ENCODE data around the gene SLC12A3.

SLC12A3 gene

DNA sequence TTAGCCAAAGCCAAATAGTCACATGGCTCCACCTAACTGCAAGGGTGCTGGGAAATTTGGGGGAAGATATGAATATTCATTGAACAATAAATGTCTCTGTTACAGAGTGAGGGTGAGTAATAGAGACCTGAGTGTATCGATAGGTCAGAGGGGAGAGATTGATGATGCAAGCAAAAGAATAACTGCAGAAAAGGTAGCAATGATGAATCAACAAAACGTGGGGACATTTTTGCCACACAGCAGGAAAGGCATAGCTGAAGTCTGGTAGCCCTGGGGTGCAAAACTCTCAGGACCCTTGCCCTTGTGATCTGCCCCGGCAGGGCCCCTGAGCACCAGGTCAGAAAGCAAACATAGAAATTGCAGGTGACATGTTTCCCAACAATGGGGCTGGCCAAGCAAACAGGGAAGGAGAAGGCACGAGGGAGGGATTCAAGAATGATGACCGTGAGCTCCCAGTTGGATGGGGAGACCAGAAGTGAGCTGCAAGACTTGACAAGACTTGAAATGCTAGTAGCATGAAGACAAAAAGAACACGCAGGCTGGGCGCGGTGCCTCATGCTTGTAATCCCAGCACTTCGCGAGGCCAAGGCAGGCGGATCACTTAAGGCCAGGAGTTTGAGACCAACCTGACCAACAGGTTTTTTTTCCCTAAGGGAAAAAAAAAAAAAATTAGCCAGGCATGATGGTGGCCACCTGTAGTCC lies 54.2 kb downstream of the SLC12A3 start:
- TF ChIP-seq, protein P1, sequence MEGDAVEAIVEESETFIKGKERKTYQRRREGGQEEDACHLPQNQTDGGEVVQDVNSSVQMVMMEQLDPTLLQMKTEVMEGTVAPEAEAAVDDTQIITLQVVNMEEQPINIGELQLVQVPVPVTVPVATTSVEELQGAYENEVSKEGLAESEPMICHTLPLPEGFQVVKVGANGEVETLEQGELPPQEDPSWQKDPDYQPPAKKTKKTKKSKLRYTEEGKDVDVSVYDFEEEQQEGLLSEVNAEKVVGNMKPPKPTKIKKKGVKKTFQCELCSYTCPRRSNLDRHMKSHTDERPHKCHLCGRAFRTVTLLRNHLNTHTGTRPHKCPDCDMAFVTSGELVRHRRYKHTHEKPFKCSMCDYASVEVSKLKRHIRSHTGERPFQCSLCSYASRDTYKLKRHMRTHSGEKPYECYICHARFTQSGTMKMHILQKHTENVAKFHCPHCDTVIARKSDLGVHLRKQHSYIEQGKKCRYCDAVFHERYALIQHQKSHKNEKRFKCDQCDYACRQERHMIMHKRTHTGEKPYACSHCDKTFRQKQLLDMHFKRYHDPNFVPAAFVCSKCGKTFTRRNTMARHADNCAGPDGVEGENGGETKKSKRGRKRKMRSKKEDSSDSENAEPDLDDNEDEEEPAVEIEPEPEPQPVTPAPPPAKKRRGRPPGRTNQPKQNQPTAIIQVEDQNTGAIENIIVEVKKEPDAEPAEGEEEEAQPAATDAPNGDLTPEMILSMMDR (IDR thresholded peaks at IDR 0.05) = no peak
- H3K9ac ChIP-seq = no peak overlapping the region
- H3K4me2 ChIP-seq (ENCODE audit: low read length) = no peak overlapping the region
- H3K9me3 ChIP-seq (ENCODE audit: control insufficient read depth, low read length) = no peaks in the 10 kb centered on the region
- no peaks in the 10 kb centered on the region for H3K36me3 ChIP-seq (ENCODE audit: control insufficient read depth, insufficient read depth, low read length)
- H3K4me3 ChIP-seq (ENCODE audit: low read depth, low read length) = no peak overlapping the region
- no peak overlapping the region for H3K27ac ChIP-seq
- H3K27me3 ChIP-seq (ENCODE audit: control insufficient read depth, insufficient read depth, low read length) = no peaks in the 10 kb centered on the region
- peaks cover 8% of the 10 kb centered on the region for H3K4me1 ChIP-seq
- no peak overlapping the region for H2AFZ ChIP-seq
- H3K79me2 ChIP-seq = peaks cover 2% of the 10 kb centered on the region

DNA sequence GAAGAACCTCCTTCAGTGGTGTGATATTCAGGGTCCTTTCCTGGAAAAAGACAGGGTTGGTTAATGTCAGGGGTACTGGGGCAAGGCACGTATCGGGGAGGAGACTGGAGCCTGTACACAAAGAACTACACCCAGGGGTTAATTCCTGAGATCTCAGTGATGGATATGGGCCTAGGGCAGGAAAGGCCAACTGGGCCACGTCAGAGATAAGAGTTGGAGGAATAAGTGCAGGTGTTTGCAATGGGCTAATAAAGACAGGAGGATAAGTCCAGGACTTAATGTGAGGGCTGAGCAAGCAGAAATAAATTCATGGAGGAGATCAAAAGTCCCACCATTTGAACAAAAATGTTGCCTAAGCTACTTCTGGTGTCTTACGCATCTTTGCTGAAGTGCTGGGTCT lies 56.6 kb downstream of the SLC12A3 start:
- Histone ChIP-seq H3K27me3 (ENCODE audit: control insufficient read depth, insufficient read depth, low read length) (no peaks in the 10 kb centered on the region), H3K4me1 (peaks cover 10% of the 10 kb centered on the region), H3K4me2 (ENCODE audit: low read length) (no peak overlapping the region), H3K9me3 (ENCODE audit: control insufficient read depth, low read length) (no peaks in the 10 kb centered on the region), H3K27ac (no peak overlapping the region), H3K4me3 (ENCODE audit: low read depth, low read length) (no peak overlapping the region), H3K36me3 (ENCODE audit: control insufficient read depth, insufficient read depth, low read length) (no peaks in the 10 kb centered on the region), H2AFZ (peak overlapping the region; percentile 15), H3K79me2 (peaks cover 2% of the 10 kb centered on the region), H3K9ac (no peak overlapping the region)
- TF ChIP-seq, protein P1 (IDR thresholded peaks at IDR 0.05) = no peak

DNA sequence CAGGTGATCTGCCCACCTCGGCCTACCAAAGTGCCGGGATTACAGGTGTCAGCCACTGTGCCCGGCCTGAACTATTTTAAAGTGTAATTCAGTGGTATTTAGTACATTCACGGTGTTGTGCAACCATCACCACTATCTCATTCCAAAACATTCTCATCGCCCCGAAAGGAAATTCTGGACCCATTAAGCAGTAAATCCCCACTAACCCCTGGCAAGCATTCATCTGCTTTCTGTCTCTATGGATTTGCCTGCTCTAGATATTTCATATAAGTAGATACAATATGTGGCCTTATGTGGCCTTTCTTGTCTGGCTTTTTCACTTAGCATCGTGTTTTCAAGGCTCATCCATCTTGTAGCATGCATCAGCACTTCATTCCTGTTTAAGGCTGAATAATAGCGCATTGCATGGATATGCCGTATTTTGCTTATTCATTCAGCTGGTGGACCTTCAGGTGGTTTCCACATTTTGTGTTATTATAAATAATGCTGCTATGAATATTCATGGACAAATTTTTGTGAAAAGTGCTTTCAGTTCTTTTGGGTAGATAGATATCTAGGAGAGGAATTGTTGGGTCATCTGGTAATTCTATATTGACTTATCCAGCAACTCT lies 58.6 kb downstream of the SLC12A3 start:
- no peak overlapping the region for H3K4me3 ChIP-seq (ENCODE audit: low read depth, low read length)
- no peak overlapping the region for H3K27ac ChIP-seq
- H2AFZ ChIP-seq = no peak overlapping the region
- no peaks in the 10 kb centered on the region for H3K9me3 ChIP-seq (ENCODE audit: control insufficient read depth, low read length)
- peaks cover 6% of the 10 kb centered on the region for H3K4me1 ChIP-seq
- H3K4me2 ChIP-seq (ENCODE audit: low read length) = no peak overlapping the region
- H3K36me3 ChIP-seq (ENCODE audit: control insufficient read depth, insufficient read depth, low read length) = no peaks in the 10 kb centered on the region
- peaks cover 2% of the 10 kb centered on the region for H3K79me2 ChIP-seq
- no peaks in the 10 kb centered on the region for H3K27me3 ChIP-seq (ENCODE audit: control insufficient read depth, insufficient read depth, low read length)
- TF ChIP-seq, protein P1 (IDR thresholded peaks at IDR 0.05) = no peak
- peak overlapping the region; percentile 9 for H3K9ac ChIP-seq

DNA sequence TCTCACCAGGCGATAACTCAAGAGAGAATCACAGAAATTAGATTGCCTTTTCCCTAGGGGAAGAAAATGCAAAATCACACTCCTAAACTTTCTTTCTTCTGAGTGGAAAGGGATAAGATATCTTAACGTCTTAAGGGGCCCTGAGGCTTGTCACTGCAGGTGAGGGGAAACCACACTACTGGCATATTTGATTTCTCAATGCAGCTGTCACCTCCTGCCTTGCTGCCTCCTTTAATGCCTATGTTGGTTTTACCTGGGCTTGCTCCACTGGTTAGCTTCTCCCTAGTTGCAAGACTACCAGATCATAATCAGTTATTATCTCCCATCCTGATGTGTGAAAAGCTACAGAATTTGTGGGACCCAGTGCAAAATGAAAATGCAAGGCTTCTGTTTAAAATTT lies 62.5 kb downstream of the SLC12A3 start:
- H3K27ac ChIP-seq = no peak overlapping the region

More for the DNA sequence above, 62.5 kb downstream of the SLC12A3 start:
- Histone ChIP-seq H3K4me2 (ENCODE audit: low read length) (no peak overlapping the region), H3K9ac (no peak overlapping the region), H3K4me1 (peaks cover 9% of the 10 kb centered on the region), H3K79me2 (peaks cover 5% of the 10 kb centered on the region), H3K27me3 (ENCODE audit: control insufficient read depth, insufficient read depth, low read length) (no peaks in the 10 kb centered on the region), H3K9me3 (ENCODE audit: control insufficient read depth, low read length) (no peaks in the 10 kb centered on the region), H3K4me3 (ENCODE audit: low read depth, low read length) (no peak overlapping the region), H3K36me3 (ENCODE audit: control insufficient read depth, insufficient read depth, low read length) (no peaks in the 10 kb centered on the region), H2AFZ (no peak overlapping the region)
- TF ChIP-seq, protein P1 (IDR thresholded peaks at IDR 0.05) = no peak

Measured in parathyroid adenoma (tissue), 2 donors.